CD14-positive monocyte (primary cell): ENCODE results near the gene SLC36A3. TPM values are rescaled to one million over a fixed set of nuclear protein-coding genes. Genes with fewer than 3 reads are reported as not detected.

Source experiments
- DNase-seq, 3 donors: peaks; one replicate each; pipeline ENCODE4 v3.0.0-alpha.2; 2011 to 2022
- H2AFZ ChIP-seq: 2 replicates; pipeline ENCODE4 v1.6.0; 2012; ENCODE audit warnings: mild to moderate bottlenecking, low read depth, low read length, inconsistent platforms; ENCODE audit not compliant: insufficient read depth, poor library complexity, severe bottlenecking
- H3K27ac ChIP-seq, 2 donors: 1 replicate in 1 of 2; 2 replicates in 1 of 2; pipeline ENCODE4 v1.5.1; 2012 to 2013; ENCODE audit warnings: low read length in 2 of 2, control low read depth in 1 of 2, inconsistent platforms in 1 of 2, low read depth in 1 of 2, mild to moderate bottlenecking in 1 of 2
- H3K27me3 ChIP-seq, 2 donors: one replicate each; pipeline versions ENCODE4 v1.6.0 to v1.6.1; 2011 to 2013; ENCODE audit warnings: low read length in 2 of 2; ENCODE audit not compliant: control insufficient read depth in 2 of 2, insufficient read depth in 2 of 2
- H3K36me3 ChIP-seq, 2 donors: replicated peaks in 1 of 2; 1 replicate in 1 of 2; 2 replicates in 1 of 2; pipeline versions ENCODE4 v1.5.1 to v1.6.1; 2012 to 2013; ENCODE audit warnings: low read length in 2 of 2, control low read depth in 1 of 2, inconsistent platforms in 1 of 2, mild to moderate bottlenecking in 1 of 2; ENCODE audit not compliant: insufficient read depth in 2 of 2, control insufficient read depth in 1 of 2
- H3K4me1 ChIP-seq, 2 donors: 1 replicate in 1 of 2; 2 replicates in 1 of 2; pipeline versions ENCODE4 v1.5.1 to v1.6.1; 2012 to 2013; ENCODE audit warnings: low read length in 2 of 2, control low read depth in 1 of 2, inconsistent platforms in 1 of 2, mild to moderate bottlenecking in 1 of 2, moderate library complexity in 1 of 2; ENCODE audit not compliant: insufficient read depth in 2 of 2, control insufficient read depth in 1 of 2
- H3K4me2 ChIP-seq: replicated peaks from 2 replicates; pipeline ENCODE3; 2012; ENCODE audit warnings: low read length, moderate library complexity, mild to moderate bottlenecking; ENCODE audit not compliant: poor library complexity, severe bottlenecking; ENCODE audit errors: extremely low read depth
- H3K4me3 ChIP-seq, 3 experiments: fragments of 200-600 bp in 1 of 3; sonication (generic) in 1 of 3; replicated peaks in 1 of 3; 1 replicate in 2 of 3; 2 replicates in 1 of 3; pipeline ENCODE4 v1.5.1; 2011 to 2013; ENCODE audit warnings: low read length in 3 of 3, mild to moderate bottlenecking in 3 of 3, control low read depth in 2 of 3, low read depth in 2 of 3, inconsistent platforms in 1 of 3, moderate library complexity in 1 of 3
- H3K79me2 ChIP-seq: 2 replicates; pipeline ENCODE4 v1.6.0; 2012; ENCODE audit warnings: mild to moderate bottlenecking, control low read depth, inconsistent platforms, low read length, moderate library complexity; ENCODE audit not compliant: insufficient read depth
- H3K9ac ChIP-seq: 2 replicates; pipeline ENCODE4 v1.6.0; 2017; ENCODE audit warnings: low read length, mild to moderate bottlenecking; ENCODE audit not compliant: insufficient read depth, poor library complexity, severe bottlenecking
- H3K9me3 ChIP-seq, 2 donors: replicated peaks in 1 of 2; 1 replicate in 1 of 2; 2 replicates in 1 of 2; pipeline versions ENCODE4 v1.5.1 to v1.6.1; 2012 to 2013; ENCODE audit warnings: low read length in 2 of 2, control low read depth in 1 of 2; ENCODE audit not compliant: control insufficient read depth in 1 of 2, insufficient read depth in 1 of 2
- H4K20me1 ChIP-seq: 2 replicates; pipeline ENCODE4 v1.6.0; 2012; ENCODE audit warnings: mild to moderate bottlenecking, low read length, control low read depth, moderate library complexity; ENCODE audit not compliant: insufficient read depth
- H3K27ac Mint-ChIP-seq, 7 donors: one replicate each; pipeline ENCODE4 v1.8.0; 2020; ENCODE audit warnings: mild to moderate bottlenecking in 7 of 7, mixed read lengths in 7 of 7, moderate library complexity in 6 of 7, inconsistent platforms in 2 of 7
- H3K27me3 Mint-ChIP-seq, 3 donors: one replicate each; pipeline ENCODE4 v1.8.0; 2021 to 2022; ENCODE audit warnings: low read depth in 3 of 3, mild to moderate bottlenecking in 3 of 3, mixed read lengths in 3 of 3, moderate library complexity in 3 of 3, inconsistent platforms in 1 of 3
- H3K36me3 Mint-ChIP-seq, 2 donors: one replicate each; pipeline ENCODE4 v1.8.0; 2020; ENCODE audit warnings: mixed read lengths in 2 of 2, inconsistent platforms in 1 of 2, mild to moderate bottlenecking in 1 of 2
- H3K4me1 Mint-ChIP-seq: one replicate; pipeline ENCODE4 v1.8.0; 2020; ENCODE audit warnings: mild to moderate bottlenecking, mixed read lengths
- H3K4me3 Mint-ChIP-seq, 2 donors: one replicate each; pipeline ENCODE4 v1.8.0; 2020; ENCODE audit warnings: mild to moderate bottlenecking in 2 of 2, mixed read lengths in 2 of 2, moderate library complexity in 1 of 2
- H3K9me3 Mint-ChIP-seq, 7 donors: one replicate each; pipeline ENCODE4 v1.8.0; 2020 to 2022; ENCODE audit warnings: mixed read lengths in 7 of 7, mild to moderate bottlenecking in 6 of 7, moderate library complexity in 6 of 7, inconsistent platforms in 2 of 7
- CTCF ChIP-seq: fragments of 200-600 bp; IDR thresholded peaks from one replicate; pipeline ENCODE4 v1.8.0; 2022; ENCODE audit warnings: antibody characterized with exemption, mild to moderate bottlenecking
- WGBS: methylation state at CpG from one replicate; pipeline ENCODE4 v1.1.5; 2013; ENCODE audit warnings: missing lambda C conversion rate; ENCODE audit not compliant: insufficient coverage; 5-methylcytosine and 5-hydroxymethylcytosine counted together
- intact Hi-C, 2 donors: fragments of 100-400 bp; cut with micrococcal nuclease; formaldehyde crosslinking; loops; one replicate each; pipeline versions ENCODE4 v1.15.0 to v1.15.1; 2023
- polyA plus RNA-seq, 3 donors: library from polyadenylated mRNA; depleted of rRNA in 1 of 3; unstranded in 2 of 3; stranded (reverse) in 1 of 3; fragments of 300-500 nt in 2 of 3; fragments of >200 nt in 1 of 3; fragmentation: Illumina TruSeq in 2 of 3; gene quantifications; 1 replicate in 2 of 3; 2 replicates in 1 of 3; pipeline ENCODE4 v1.2.3, GENCODE V29; 2012 to 2021

The SLC36A3 gene
- polyA plus RNA-seq, 3 donors = not detected

GRCh38 chr5:151344088-151344487, 40.5 kb upstream of the SLC36A3 start:
- no peak overlapping the region for H3K9ac ChIP-seq
- H3K27ac ChIP-seq = no peak overlapping the region
- H3K9me3 ChIP-seq = peaks cover 0 to 5% of the 10 kb centered on the region in 2 donors
- no peaks in the 10 kb centered on the region for H3K4me1 ChIP-seq
- no peaks in the 10 kb centered on the region for H3K36me3 Mint-ChIP-seq
- 93% methylated on average over 6 of the region's 7 CpGs for WGBS
- H4K20me1 ChIP-seq = no peaks in the 10 kb centered on the region
- H3K27ac Mint-ChIP-seq = no peak overlapping the region
- H3K9me3 Mint-ChIP-seq = peaks cover 0 to 9% (median 2%) of the 10 kb centered on the region in 7 donors
- no peak overlapping the region for H3K4me3 ChIP-seq
- no peak overlapping the region for H3K4me2 ChIP-seq
- TF ChIP-seq CTCF = no peak
- no peak overlapping the region for H3K4me3 Mint-ChIP-seq
- no peak overlapping the region for H2AFZ ChIP-seq
- no peaks in the 10 kb centered on the region for H3K4me1 Mint-ChIP-seq
- intact Hi-C loops = no loop called here
- DNase-seq = no peak
- H3K36me3 ChIP-seq = no peaks in the 10 kb centered on the region
- H3K79me2 ChIP-seq = no peaks in the 10 kb centered on the region
- peaks cover 39 to 43% of the 10 kb centered on the region in 2 donors for H3K27me3 ChIP-seq
- peaks cover 37 to 60% (median 53%) of the 10 kb centered on the region in 3 donors for H3K27me3 Mint-ChIP-seq

- H4K20me1 ChIP-seq = no peaks in the 10 kb centered on the region
- 90% methylated on average over 2 of the region's 3 CpGs for WGBS
- no peak overlapping the region for H3K4me2 ChIP-seq
- no peaks in the 10 kb centered on the region for H3K4me1 ChIP-seq
- peaks cover 0 to 5% of the 10 kb centered on the region in 2 donors for H3K9me3 ChIP-seq
- no peak overlapping the region for H3K9ac ChIP-seq
- Mint-ChIP-seq H3K4me1 (no peaks in the 10 kb centered on the region), H3K4me3 (no peak overlapping the region), H3K27ac (no peak overlapping the region), H3K36me3 (no peaks in the 10 kb centered on the region), H3K27me3 (peaks cover 33 to 38% (median 38%) of the 10 kb centered on the region in 3 donors), H3K9me3 (peaks cover 0 to 7% (median 2%) of the 10 kb centered on the region in 7 donors)
- no peak overlapping the region for H2AFZ ChIP-seq
- H3K4me3 ChIP-seq = no peak overlapping the region
- intact Hi-C loops = no loop called here
- no peak for DNase-seq
- TF ChIP-seq CTCF = no peak
- no peaks in the 10 kb centered on the region for H3K79me2 ChIP-seq
- no peak overlapping the region for H3K27ac ChIP-seq
- peaks cover 25 to 27% of the 10 kb centered on the region in 2 donors for H3K27me3 ChIP-seq
- H3K36me3 ChIP-seq = no peaks in the 10 kb centered on the region
These were observed 36.4 kb upstream of the SLC36A3 start for GRCh38 chr5:151340004-151340403.
